C4-2B (cell line): ENCODE data around the gene PRKCA.

Source experiments
- ZFX ChIP-seq: fragments of 450-650 bp; IDR thresholded peaks from 2 replicates; pipeline ENCODE4 v1.6.1; 2017
- TF ChIP-seq, protein P1 (sequence below): fragments of 450-650 bp; conservative IDR thresholded peaks from 2 replicates; pipeline ENCODE4 v1.5.1; 2017; ENCODE audit warnings: mild to moderate bottlenecking

DNA sequence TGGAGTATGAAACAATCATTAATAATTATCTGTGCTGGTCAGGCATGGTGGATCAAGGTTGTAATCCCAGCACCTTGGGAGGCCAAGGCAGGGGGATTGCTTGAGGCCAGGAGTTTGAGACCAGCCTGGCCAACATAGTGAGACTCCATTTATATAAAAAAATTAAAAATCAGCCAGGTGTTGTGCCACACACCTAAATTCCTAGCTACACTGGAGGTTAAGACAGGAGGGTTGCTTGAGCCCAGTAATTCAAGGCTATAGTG is 28.9 kb upstream of the PRKCA start:
- TF ChIP-seq, protein P1, sequence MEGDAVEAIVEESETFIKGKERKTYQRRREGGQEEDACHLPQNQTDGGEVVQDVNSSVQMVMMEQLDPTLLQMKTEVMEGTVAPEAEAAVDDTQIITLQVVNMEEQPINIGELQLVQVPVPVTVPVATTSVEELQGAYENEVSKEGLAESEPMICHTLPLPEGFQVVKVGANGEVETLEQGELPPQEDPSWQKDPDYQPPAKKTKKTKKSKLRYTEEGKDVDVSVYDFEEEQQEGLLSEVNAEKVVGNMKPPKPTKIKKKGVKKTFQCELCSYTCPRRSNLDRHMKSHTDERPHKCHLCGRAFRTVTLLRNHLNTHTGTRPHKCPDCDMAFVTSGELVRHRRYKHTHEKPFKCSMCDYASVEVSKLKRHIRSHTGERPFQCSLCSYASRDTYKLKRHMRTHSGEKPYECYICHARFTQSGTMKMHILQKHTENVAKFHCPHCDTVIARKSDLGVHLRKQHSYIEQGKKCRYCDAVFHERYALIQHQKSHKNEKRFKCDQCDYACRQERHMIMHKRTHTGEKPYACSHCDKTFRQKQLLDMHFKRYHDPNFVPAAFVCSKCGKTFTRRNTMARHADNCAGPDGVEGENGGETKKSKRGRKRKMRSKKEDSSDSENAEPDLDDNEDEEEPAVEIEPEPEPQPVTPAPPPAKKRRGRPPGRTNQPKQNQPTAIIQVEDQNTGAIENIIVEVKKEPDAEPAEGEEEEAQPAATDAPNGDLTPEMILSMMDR: no peak
- no peak for TF ChIP-seq ZFX
